ENCODE data around the gene PDGFRA. TPM values are rescaled to one million over a fixed set of nuclear protein-coding genes. Genes with fewer than 3 reads are reported as not detected.
A peak's percentile ranks its signal among the peaks of the same experiment; 100 is the strongest.

The PDGFRA gene
- total RNA-seq, 3 donors from 2014 or later = 31.6 to 110 (median 60.6) TPM

DNA sequence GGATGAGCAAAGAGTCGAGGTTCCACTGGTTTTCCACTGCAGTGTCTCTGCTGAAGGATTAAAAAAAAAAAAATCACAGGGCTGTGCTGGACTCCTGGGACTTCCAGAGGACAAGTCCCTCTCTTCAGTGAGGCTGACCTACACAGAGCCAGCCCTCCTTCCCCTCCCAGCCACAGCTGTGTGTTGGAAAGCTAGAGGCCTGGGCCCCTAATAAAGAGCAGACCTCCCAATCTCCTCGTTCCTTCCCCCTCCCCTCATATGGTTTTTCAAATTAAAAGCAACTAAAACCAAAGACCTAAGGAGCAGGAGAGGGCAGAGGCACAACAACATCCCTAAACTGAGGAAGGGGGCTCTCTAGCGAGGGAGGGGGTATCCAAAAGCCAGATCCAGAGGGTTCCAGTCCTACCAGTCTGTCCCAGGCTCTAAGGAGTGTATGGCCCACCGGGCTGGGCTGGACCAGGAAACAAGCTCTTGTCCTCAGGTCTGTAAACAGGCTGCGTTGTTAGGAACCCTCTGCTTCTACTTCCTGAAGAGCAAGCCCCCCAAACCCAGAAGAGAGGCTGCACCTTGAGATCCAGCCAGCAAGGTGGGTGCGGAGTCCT lies 4.0 kb upstream of the PDGFRA start:
- DNase-seq (no peak), ATAC-seq (no peak)
- H3K36me3 ChIP-seq (ENCODE audit: low read depth) = no peaks in the 10 kb centered on the region
- no peak for TF ChIP-seq CTCF (IDR thresholded peaks at IDR 0.05)
- H3K4me3 ChIP-seq = no peak overlapping the region
- peaks cover 31% of the 10 kb centered on the region for H3K4me1 ChIP-seq (ENCODE audit: low read depth)
- no peaks in the 10 kb centered on the region for H3K9me3 ChIP-seq
- intact Hi-C loops (cut with DNase I, micrococcal nuclease) = loop anchor here (5.0 to 10.0 kb wide), 2 partner anchors 298 to 1030 kb away; no protein-coding TSS in a partner anchor

DNA sequence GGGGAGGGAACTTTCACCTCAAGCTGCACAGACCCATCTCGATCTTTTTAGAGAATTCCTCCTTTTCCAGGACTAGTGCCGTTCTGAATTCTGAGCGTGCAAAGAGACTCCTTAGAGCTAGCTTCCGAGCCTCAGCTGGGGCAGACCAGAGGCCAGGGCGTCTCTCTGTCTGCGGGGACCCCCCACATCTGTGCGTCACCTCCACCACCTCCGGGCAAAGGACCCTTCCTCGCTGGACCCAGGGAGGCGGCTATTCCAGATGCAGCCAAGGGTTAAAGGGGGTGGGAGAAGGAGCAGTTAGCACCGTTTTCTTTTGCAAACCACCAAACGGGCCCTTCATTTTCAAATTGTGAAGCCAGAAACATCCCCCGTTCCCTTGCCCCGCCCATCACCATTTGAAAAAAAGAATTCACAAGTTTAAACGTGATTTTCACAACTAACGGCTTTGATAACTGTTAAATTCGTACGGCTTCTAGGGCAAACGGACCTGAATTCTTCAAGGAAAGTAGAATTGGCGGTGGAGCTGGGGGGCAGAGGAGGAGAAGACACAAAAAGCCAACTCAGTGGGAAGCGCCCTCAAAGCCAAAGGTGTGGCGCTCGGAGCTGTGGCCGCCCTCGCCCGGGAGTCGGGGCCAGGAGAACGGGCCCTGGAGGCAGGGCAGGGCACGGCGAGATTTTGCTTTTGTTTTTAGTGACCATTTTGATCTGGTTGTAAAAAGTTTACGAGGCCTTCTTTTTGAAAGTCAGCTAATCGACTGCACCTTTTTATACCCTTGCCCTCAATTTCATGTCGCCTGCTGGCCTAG lies 3.3 kb upstream of the PDGFRA start:
- H3K36me3 ChIP-seq (ENCODE audit: low read depth) = no peaks in the 10 kb centered on the region
- TF ChIP-seq CTCF (IDR thresholded peaks at IDR 0.05) = no peak
- no peak for ATAC-seq
- intact Hi-C loops (cut with DNase I, micrococcal nuclease) = loop anchor here (5.0 to 10.0 kb wide), 2 partner anchors 298 to 1031 kb away; no protein-coding TSS in a partner anchor
- no peaks in the 10 kb centered on the region for H3K9me3 ChIP-seq
- H3K4me3 ChIP-seq = no peak overlapping the region
- DNase-seq = no peak
- H3K4me1 ChIP-seq (ENCODE audit: low read depth) = peaks cover 38% of the 10 kb centered on the region

- no peaks in the 10 kb centered on the region for H3K9me3 ChIP-seq
- intact Hi-C loops (cut with DNase I, micrococcal nuclease) = loop anchor here (5.0 to 10.0 kb wide), 2 partner anchors 299 to 1032 kb away; no protein-coding TSS in a partner anchor
- no peak for TF ChIP-seq CTCF (IDR thresholded peaks at IDR 0.05)
- H3K4me3 ChIP-seq = no peak overlapping the region
- peak; percentile 45 to 71 (median 50) for DNase-seq
- H3K36me3 ChIP-seq (ENCODE audit: low read depth) = no peaks in the 10 kb centered on the region
- peaks cover 41% of the 10 kb centered on the region for H3K4me1 ChIP-seq (ENCODE audit: low read depth)
- ATAC-seq = peak; percentile 23
Measured at GRCh38 chr4:54226404-54227255, 2.5 kb upstream of the PDGFRA start.

- TF ChIP-seq CTCF (IDR thresholded peaks at IDR 0.05) = no peak
- no peak overlapping the region for H3K4me3 ChIP-seq
- ATAC-seq (peak; percentile 5), DNase-seq (no peak)
- no peaks in the 10 kb centered on the region for H3K9me3 ChIP-seq
- peaks cover 43% of the 10 kb centered on the region for H3K4me1 ChIP-seq (ENCODE audit: low read depth)
- H3K36me3 ChIP-seq (ENCODE audit: low read depth) = no peaks in the 10 kb centered on the region
- intact Hi-C loops (cut with DNase I, micrococcal nuclease) = loop anchor here (5.0 to 10.0 kb wide), 2 partner anchors 300 to 1033 kb away; no protein-coding TSS in a partner anchor
Measured at GRCh38 chr4:54227256-54228055, 1.6 kb upstream of the PDGFRA start.

Data from mucosa of descending colon (tissue), 3 donors.